NCI-H526 treated with DMSO at 0.1 percent for 48 hours (cell line): ENCODE measurements around the gene TM9SF4.
"Not testable (repeated sequence)": the region's sequence is repeated elsewhere in the genome, so short reads cannot be mapped to it uniquely, and the experiment has no call there.

Experiments
- DNase-seq: peaks from one replicate; lab custom pipeline; 2025; lab: John Stamatoyannopoulos, UW

Gene TM9SF4

DNA sequence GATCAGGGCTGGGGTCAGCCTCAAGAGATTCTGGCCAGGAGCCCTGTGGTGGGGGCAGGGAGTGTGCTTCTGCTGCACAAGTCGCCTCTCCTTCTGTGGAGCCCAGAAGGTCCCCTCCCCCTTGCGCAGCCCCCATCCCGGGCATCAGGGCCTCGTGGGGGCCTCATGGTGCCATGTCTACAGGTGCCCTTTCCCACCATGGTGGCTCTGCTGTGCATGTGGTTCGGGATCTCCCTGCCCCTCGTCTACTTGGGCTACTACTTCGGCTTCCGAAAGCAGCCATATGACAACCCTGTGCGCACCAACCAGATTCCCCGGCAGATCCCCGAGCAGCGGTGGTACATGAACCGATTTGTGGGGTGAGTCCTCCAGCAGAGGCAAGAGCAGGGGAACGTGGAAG is 48.1 kb downstream of the TM9SF4 start:
- no peak for DNase-seq

DNA sequence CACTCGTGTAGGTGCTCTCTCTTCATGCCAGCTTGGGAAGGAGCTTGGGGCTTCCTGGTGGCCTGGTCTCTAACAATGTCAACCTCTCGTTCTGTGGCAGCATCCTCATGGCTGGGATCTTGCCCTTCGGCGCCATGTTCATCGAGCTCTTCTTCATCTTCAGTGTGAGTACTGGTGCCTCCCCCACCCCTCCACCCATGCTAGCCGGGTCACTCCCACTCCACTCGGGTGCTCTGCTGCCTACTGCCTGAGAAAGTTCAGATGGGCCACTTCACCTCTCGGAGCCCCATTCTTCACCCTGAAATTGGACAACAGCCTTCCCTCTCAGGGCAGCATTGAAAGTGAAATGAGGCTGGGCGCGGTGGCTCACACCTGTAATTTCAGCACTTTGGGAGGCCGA is 48.8 kb downstream of the TM9SF4 start:
- DNase-seq, result no peak

DNA sequence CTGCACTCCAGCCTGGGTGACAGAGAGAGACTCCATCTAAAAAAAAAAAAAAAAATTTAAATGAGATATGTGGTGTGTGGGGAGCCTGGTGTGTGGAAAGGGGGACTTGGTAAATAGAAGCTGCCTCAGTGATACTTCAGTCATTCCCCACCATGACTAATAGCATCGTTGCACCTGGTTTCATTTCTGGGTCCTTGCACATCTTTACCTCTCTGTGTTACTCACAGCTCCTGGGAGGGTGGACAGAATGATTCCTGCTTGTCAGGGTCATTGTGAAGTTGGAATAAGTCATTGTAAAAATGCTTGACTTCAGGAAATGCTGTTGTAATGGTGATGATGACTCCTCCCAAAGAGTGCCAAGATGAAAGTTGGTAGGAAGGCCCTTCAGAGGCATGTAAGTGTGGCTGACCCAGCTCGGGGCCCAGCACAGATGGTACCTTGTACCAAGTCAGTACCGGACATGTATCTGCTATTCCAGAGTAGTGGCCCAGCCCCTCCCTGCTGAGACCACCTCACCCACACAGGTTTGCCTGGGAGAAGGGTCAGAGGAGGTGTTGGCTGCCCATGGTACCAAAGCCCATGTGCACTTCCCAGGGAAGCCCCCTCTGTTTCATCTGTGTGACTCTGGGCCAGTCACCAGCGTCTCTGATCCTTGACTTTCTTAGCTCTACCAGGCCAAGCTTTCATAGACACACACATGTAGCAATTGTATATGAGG is 49.6 kb downstream of the TM9SF4 start:
- no peak for DNase-seq

DNA sequence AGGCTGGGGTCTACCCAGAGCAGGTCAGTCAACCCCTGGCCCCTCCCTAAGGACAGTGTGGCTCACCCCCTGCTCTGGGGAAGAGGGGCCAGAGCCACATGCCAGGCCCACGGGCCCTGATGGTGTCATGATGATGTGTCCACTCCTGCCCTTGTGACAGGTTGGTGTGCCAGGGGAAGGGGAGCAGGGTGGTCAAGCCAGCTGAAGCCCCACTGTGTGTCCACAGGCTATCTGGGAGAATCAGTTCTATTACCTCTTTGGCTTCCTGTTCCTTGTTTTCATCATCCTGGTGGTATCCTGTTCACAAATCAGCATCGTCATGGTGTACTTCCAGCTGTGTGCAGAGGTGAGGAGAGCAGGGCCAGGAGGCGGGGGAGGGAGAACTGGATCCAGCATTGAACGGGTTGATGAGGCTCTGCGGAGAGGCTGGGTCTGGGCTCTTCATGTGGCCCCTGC is 50.3 kb downstream of the TM9SF4 start:
- no peak for DNase-seq

DNA sequence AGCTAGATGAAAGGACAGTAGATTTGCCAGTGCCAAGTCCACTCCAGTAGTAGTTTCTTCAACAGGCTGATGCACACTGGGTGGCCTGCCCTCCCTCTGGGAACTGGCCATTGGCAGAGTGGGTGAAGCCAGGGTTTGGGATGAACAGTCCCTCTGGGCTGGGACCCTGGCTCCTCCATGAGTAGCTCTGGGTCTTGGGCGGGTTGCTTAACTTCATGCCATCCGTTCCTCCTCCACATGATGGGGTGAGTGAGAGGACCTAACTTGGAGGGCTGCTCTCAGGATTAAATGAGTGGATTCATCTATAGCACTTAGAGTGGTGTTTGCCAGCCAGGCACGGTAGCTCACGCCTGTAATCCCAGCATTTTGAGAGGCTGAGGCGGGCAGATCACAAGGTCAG is 50.8 kb downstream of the TM9SF4 start:
- DNase-seq, result no peak

DNA sequence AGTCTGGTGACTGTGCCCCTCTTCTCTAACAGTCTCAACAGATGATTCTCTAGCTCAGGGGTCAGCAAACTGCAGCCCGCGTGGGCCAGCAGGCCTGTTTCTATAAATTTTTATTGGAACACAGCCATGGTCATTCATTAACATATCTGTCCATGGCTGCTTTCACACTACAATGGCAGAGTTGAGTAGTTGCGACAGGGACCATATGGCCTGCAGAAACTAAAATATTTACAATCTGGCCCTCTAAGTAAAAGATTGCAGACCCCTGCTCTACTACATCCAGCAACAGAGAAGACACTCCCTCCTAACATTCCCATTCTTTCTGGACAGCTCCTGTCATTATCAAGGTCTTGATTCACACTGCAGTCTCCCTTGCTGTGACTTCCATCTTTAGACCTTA is 52.8 kb downstream of the TM9SF4 start:
- no peak for DNase-seq

DNA sequence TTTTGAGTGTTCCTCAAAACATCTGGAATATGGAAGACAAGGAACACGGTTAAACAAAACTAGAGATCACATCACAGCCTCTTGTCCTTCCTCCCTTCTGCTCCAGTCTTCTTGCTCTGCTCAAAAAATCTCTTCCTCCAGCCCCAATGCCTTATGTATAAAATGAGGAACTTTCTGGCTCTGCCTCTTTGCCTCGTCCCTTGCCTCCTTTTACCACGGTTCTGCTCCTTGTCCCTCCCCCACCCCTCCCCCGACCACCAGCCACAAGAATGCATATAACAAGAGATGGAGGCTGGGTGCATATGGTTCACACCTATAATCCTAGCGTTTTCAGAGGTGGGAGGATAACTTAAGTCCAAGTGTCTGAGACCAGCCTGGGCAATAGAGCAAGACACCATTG is 54.4 kb downstream of the TM9SF4 start:
- DNase-seq, result no peak

DNA sequence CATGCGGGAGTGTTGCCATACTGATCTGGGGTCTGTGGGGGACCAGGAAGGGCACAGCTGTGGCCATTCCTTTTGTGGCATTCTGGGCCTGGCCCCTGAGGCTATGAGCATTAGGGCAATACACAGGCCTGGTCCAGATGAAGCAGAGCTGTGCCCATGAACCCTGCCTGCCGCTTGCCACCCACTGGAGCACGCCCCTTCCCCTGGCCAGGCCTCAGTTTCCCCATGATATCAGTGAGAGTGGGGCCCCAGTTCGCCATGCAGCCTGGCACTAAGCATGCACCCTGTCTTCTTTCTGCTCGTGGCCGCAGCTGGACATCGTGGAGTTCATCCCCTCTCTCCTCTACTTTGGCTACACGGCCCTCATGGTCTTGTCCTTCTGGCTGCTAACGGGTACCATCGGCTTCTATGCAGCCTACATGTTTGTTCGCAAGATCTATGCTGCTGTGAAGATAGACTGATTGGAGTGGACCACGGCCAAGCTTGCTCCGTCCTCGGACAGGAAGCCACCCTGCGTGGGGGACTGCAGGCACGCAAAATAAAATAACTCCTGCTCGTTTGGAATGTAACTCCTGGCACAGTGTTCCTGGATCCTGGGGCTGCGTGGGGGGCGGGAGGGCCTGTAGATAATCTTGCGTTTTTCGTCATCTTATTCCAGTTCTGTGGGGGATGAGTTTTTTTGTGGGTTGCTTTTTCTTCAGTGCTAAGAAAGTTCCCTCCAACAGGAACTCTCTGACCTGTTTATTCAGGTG is 55.6 kb downstream of the TM9SF4 start:
- no peak for DNase-seq

DNA sequence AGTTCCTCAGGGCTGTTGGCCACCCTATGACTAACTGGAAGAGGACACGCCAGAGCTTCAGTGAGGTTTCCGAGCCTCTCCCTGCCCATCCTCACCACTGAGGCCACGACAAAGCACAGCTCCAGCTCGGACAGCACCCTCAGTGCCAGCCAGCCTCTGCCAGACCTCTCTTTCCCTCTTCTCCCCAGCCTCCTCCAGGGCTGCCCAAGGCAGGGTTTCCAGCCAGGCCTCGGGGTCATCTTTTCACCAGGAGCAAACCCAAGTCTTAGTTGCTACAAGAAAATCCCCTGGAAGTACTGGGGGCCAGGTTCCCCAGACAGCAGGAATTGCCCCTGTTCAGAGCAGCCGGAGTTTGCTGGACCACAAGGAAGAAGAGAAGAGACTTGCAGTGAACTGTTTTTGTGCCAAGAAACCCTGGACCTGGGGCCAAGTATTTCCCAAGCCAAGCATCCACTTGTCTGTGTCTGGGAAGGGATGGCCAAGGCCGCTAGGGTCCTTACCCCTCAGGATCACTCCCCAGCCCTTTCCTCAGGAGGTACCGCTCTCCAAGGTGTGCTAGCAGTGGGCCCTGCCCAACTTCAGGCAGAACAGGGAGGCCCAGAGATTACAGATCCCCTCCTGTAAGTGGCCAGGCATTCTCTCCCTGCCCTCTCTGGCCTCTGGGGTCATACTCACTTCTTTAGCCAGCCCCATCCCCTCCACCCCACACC is 56.5 kb downstream of the TM9SF4 start:
- no peak for DNase-seq

DNA sequence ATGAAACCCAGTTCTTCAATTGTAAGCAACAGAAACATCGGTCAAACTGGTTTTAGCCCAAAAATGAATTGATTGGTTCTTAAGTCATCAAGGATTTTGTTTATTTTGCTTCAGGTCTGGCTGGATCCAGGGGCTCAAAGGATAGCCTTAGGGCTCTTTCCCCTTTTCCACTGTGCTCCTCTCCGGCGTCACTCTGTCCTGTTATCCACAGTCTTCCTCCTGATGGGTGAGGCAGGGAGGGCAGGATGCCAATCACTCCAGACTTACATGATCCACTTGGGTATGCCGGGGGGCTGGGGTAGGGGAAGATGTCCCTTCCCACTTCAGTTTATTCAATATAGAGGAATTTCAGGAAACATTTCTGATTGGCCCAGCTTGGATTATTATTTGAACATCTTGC is 58.0 kb downstream of the TM9SF4 start:
- no peak for DNase-seq

DNA sequence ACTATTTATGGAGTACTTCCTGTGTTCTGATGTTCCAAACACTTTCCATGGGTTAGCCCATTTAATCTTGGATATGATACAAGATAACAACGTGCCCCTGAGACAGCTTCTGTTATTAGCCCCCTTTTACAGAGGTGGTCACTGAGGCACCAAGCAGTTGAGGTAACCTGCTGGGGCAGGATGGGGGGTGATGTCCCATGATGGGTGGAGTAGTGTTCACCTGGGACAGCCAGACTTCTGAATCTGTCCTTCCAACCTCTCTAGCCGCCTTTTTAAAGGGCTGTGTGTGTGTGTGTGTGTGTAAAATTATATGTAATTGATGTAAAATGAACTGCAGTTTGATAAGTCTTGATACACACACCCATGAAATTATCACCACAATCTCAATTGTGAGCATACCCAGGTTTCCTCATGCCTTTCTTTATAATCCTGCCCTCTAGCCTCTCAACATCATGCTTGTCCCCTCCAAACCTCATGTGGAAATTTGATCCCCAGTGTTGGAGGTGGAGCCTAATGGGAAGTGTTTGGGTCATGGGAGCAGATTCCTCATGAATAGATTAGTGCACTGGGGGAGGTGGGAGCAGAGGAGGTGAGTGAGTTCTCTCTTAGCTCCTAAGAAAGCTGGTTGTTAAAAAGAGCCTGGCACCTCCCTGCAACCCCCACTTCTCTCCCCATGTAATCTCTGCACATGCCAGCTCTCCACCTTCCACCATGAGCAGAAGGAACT is 58.8 kb downstream of the TM9SF4 start:
- DNase-seq, result no peak

DNA sequence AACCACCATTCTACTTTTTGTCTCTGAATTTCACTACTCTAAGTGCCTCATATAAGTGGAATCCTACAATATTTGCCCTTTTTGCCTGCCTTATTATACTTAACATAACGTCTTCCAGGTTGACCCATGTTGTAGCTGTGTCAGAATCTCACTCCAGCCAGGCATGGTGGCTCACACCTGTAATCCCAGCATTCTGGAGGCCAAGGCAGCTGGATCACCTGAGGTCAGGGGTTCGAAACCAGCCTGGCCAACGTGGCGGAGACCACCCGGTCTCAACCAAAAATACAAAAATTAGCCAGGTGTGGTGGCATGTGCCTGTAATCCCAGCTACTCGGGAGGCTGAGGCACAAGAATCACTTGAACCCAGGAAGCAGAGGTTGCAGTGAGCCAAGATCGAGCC is 68.2 kb downstream of the TM9SF4 start:
- not testable (repeated sequence) for DNase-seq

DNA sequence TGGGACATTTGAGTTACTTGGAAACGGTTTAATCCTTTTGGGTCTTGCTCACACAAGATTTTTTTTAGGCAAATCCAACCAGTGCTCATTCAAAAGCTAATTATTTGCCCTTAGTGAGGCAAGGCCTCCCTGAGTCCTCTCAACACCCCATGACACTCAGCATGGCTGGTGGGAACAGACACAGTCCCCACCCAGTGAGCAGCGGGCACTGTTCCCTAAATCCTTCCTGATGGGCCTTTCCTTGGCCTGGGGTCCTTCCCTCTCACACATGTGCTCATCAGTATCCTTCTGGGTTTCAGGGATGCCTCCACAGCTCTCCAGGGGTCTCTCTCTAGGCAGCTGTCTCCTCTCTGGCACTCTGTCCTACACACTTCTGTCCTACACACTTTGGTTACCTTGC is 70.0 kb downstream of the TM9SF4 start:
- DNase-seq, result no peak

DNA sequence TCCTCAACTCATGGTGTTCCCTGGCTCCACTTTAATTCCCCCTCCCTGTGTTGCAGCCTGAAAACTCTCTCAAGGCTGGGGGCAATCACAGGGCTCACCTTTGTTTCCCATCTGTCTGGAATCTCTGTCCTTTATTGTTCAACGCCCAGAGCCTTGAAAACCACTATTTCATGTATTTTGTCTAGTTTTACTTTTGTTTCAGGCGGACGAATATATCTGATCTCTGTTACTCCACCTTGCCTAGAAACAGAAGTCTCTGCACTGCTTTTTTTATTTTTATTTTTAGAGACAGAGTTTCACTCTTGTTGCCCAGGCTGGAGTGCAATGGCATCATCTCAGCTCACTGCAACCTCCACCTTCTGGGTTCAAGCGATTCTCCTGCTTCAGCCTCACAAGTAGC is 70.4 kb downstream of the TM9SF4 start:
- no peak for DNase-seq

DNA sequence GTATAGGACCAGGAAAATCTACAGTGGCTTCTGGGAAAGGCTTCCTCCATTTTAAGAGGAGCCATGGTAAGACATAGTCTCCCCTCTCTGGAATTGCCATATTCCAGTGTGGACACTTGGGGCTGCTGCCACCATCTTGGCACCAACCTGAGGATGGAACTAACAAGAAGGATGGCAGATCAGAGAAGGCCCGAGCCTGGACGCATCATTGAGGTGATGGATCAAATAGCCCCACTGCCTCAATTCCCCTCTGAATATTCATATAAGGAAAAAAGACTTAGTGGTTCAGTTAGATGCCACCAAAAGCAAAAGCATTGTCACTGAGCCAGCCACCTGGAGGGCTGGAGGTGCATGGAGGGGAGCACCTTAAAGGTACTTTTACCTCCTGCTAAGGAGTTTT is 72.1 kb downstream of the TM9SF4 start:
- DNase-seq, result no peak

DNA sequence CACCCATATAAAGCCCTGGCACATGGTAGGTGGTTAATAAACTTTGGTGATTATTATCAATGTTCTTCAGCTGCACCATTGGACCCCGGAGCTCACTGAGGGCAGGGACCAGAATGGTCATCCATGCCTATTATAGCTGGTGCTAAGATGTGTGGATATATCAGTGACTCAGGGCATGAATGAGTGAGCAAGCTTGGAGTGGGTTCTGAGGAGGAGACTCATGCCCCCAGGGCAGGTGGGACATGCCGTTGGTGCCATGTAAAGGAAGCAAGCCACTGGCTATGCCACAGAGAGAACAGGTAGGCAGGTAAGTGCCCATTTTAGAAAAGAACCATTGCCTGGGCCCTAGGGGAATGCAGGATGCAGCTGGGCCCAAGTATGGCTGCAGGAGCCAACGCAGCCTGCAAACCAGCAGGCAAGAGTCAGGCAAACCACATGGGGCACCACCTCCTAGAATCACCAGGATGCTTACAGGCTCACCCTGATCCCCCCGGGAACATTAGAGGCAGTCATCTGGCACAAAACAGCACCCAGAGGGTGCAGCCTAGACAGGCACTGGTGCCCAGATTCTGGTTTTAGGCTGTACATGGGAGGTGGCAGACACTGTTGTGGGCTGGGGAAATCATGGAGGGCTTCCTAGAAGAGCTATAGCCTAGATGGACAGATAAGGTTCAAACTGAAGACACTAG is 74.6 kb downstream of the TM9SF4 start:
- DNase-seq, result no peak

DNA sequence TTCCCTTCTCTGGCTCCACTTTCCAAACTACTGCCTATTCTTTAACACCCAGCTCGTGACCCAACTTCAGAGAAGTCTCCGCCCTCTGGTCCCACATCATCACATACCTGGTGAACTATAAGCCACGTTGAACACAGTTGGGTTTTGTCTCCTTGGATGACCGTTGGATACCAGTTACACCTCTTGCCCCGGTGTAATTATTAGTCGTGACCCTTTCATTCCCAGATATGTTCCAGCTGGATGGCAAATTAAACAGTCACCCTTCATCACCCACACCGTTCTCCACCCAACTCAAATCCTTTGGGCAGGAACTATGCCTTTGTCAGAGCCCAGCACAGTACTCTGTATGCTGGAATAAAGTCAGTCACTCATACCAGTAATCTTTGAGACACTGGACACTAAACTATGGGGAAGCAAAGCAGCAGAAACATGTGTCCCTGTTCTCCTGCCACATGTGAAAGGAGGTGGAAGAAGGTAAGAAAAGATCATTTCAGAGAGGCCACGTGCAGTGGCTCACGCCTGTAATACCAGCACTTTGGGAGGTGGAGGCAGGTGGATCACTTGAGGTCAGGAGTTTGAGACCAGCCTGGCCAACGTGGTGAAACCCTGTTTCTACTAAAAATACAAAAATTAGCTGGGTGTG is 75.6 kb downstream of the TM9SF4 start:
- no peak for DNase-seq

DNA sequence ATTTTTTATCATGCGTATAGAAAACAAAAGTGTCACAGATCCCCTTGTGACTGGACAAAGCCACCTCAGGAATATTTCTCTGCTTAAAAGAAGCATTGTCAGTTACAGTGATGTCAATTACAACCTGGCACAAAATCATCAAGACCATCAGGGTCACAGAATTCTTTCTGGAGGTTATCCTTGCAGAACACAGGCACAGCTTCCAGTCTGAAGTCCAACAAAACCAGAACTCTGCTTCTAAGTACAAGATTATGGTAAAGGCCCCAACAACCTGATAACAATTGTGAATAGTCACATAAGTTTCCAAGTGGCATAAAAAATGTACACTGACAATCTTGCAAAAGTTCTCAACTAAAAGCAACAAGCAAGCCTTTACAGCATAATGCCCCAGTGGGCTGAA is 77.0 kb downstream of the TM9SF4 start:
- no peak for DNase-seq

DNA sequence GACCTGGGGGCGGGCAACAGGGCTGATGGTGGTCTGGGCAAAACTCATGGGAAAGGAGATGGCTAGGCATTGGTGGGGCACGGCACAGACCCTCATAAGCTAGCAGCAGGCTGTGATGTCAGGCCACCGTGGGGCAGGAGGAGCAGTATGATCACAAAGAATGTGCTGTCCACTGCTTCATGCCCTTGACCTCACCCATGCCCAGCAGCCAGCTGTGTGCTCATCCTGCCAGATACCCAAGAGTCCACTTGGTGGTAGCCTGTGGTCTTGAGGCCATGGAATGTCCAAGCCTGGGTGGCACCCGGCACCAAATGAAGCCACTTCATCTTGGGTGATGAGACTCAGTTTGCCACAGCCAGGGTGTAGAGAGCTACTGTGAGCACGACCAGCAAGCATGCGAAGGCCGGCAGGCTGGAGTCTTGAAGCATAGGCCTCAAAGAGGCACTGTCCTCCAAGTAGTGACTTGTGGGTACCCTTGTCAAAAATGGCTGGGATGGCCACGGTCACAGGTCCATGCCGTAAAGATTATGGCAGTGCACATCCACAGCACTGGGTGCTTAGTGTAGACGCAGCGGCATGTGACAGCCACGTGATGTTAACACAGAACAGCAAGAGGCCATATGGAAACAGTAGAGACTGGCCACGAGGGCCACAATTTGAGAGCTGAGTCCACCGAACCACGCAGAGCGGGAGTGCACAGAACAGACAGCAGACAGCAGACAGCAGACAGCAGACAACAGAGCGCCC is 79.0 kb downstream of the TM9SF4 start:
- no peak for DNase-seq

DNA sequence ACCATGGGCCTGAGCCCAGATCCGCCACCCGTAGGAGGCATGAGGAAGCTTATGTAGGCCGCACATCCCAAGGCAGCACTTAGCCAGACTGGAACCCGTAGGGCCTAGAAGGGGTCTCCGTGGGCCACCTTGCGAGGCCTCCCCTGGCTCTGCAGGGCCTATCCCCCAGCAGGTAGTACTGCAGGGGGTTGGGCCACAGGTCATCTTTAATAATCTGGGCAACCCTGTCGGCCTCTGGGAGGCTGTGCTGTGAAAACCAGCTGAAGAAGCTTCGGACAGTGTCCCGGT is 79.6 kb downstream of the TM9SF4 start:
- no peak for DNase-seq
